ENCODE measurements around the gene C10orf143. TPM values are rescaled to one million over a fixed set of nuclear protein-coding genes. Genes with fewer than 3 reads are reported as not detected.

C10orf143 gene
- total RNA-seq, 1 donor: under 0.01 TPM

GRCh38 chr10:130054021-130054420 is 56.6 kb downstream of the C10orf143 start:
- no peak overlapping the region for H3K4me3 ChIP-seq (ENCODE audit: low read depth, low read length)
- DNase-seq (ENCODE audit: low read depth): no peak
- TF ChIP-seq CTCF (IDR thresholded peaks at IDR 0.05; ENCODE audit: insufficient read depth, low read depth, low read length): no peak

- DNase-seq (ENCODE audit: low read depth): no peak
- no peak overlapping the region for H3K4me3 ChIP-seq (ENCODE audit: low read depth, low read length)
- no peak for TF ChIP-seq CTCF (IDR thresholded peaks at IDR 0.05; ENCODE audit: insufficient read depth, low read depth, low read length)
Measured at GRCh38 chr10:130053561-130053960, 57.1 kb downstream of the C10orf143 start.

GRCh38 chr10:130052193-130052592 is 58.4 kb downstream of the C10orf143 start:
- no peak for DNase-seq (ENCODE audit: low read depth)
- H3K4me3 ChIP-seq (ENCODE audit: low read depth, low read length): no peak overlapping the region
- no peak for TF ChIP-seq CTCF (IDR thresholded peaks at IDR 0.05; ENCODE audit: insufficient read depth, low read depth, low read length)

- no peak for DNase-seq (ENCODE audit: low read depth)
- H3K4me3 ChIP-seq (ENCODE audit: low read depth, low read length): no peak overlapping the region
- no peak for TF ChIP-seq CTCF (IDR thresholded peaks at IDR 0.05; ENCODE audit: insufficient read depth, low read depth, low read length)
Measured at GRCh38 chr10:130050721-130051120, 59.9 kb downstream of the C10orf143 start.

- TF ChIP-seq CTCF (IDR thresholded peaks at IDR 0.05; ENCODE audit: insufficient read depth, low read depth, low read length): no peak
- DNase-seq (ENCODE audit: low read depth): no peak
- no peak overlapping the region for H3K4me3 ChIP-seq (ENCODE audit: low read depth, low read length)
Measured at GRCh38 chr10:130049987-130050386, 60.6 kb downstream of the C10orf143 start.

- H3K4me3 ChIP-seq (ENCODE audit: low read depth, low read length): no peak overlapping the region
- TF ChIP-seq CTCF (IDR thresholded peaks at IDR 0.05; ENCODE audit: insufficient read depth, low read depth, low read length): no peak
- no peak for DNase-seq (ENCODE audit: low read depth)
Measured at GRCh38 chr10:130049244-130049643, 61.4 kb downstream of the C10orf143 start.

GRCh38 chr10:130048081-130048480 is 62.5 kb downstream of the C10orf143 start:
- TF ChIP-seq CTCF (IDR thresholded peaks at IDR 0.05; ENCODE audit: insufficient read depth, low read depth, low read length): no peak
- DNase-seq (ENCODE audit: low read depth): no peak
- H3K4me3 ChIP-seq (ENCODE audit: low read depth, low read length): no peak overlapping the region

Measured in fibroblast of villous mesenchyme (primary cell).